Mucosa of descending colon (tissue), 3 donors: ENCODE data around the gene PRKCE. TPM values are rescaled to one million over a fixed set of nuclear protein-coding genes. Genes with fewer than 3 reads are reported as not detected.

Experiments used
- ATAC-seq: fragments of 200-7000 bp; cut with Tn5 transposase; one replicate; pipeline ENCODE4 v1.9.1; 2020; ENCODE audit warnings: mild to moderate bottlenecking, moderate library complexity
- DNase-seq, 3 donors: peaks; one replicate each; pipeline ENCODE4 v3.0.0-alpha.2; 2020
- H3K36me3 ChIP-seq: fragments of 200-600 bp; one replicate; pipeline ENCODE4 v1.8.0; 2021; ENCODE audit warnings: low read depth, mild to moderate bottlenecking
- H3K4me1 ChIP-seq: fragments of 200-600 bp; one replicate; pipeline ENCODE4 v1.8.0; 2021; ENCODE audit warnings: low read depth, mild to moderate bottlenecking
- H3K4me3 ChIP-seq: fragments of 200-600 bp; one replicate; pipeline ENCODE4 v1.8.0; 2021; ENCODE audit warnings: mild to moderate bottlenecking
- H3K9me3 ChIP-seq: fragments of 200-600 bp; one replicate; pipeline ENCODE4 v1.8.0; 2021; ENCODE audit warnings: mild to moderate bottlenecking
- CTCF ChIP-seq: fragments of 200-600 bp; IDR thresholded peaks from one replicate; pipeline ENCODE4 v1.8.0; 2022; ENCODE audit warnings: antibody characterized with exemption, mild to moderate bottlenecking
- intact Hi-C, 2 donors: fragments of 100-400 bp; cut with DNase I in 1 of 2; cut with micrococcal nuclease in 1 of 2; formaldehyde crosslinking; loops; one replicate each; pipeline versions ENCODE4 v1.11.0 to v1.11.1; 2022; cut with DNase I, micrococcal nuclease
- total RNA-seq, 3 donors: library from RNA; stranded (reverse); fragmentation: NEBNext Ultra II Directional in 2 of 3; extraction: Animal tissue kit (Norgen Biotek cat#: 25700) in 2 of 3; gene quantifications; one replicate each; pipeline versions ENCODE4 v1.2.1 to v1.2.4, GENCODE V29; 2021 to 2023
- donor health status: DM: no; HTN: no; CAD: no; lungs with moderate emphysema.
- donor health status: DM: no; HTN: no; CAD: no.
- donor health status: DM: no; HTN: yes; CAD: no.

Gene PRKCE
- total RNA-seq, 3 donors from 2014 or later: 24.5 to 52.0 (median 32.7) TPM

DNA sequence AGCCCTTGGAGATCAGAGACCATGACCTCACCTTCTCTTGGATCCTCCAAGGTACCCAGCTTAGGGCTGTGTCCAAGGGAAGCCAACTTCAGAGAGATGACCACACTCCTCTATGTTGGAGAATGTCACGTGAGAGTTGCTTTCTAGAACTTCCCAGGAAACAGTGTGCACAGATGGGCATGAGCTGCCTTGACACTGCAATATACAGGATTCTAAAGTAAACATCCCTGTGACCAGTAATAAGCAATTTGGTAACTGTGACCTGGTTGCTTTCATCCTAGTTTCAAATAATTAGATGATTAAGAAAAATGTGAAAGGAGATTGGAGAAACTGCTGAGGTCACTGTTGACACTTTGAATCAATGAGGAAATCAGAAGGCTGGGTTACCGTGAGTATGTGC, 464.7 kb downstream of the PRKCE start:
- intact Hi-C loops: no loop called here

DNA sequence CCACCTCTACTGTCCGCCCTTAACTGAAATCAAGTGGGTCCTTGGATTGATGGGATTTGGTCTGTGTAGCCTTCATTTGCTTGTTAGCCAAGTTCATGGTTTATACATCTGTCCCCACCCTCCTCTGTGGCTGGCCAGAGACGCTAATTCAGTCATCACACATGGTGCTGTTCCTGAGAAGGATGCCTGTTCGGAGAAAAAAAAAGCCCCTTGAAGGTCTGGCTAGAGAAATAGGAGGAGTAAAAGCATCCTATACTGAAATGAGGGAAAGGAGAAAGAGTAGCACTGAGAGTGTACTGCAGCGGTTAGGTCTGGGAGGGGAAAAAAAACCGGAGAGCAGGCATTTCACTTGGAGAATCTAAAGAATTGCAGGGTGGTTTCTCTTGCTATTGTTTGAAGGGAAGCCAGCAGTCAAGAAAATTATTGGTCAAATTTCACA, 465.1 kb downstream of the PRKCE start:
- peaks cover 32% of the 10 kb centered on the region for H3K4me1 ChIP-seq
- H3K9me3 ChIP-seq: no peaks in the 10 kb centered on the region
- TF ChIP-seq CTCF: no peak
- ATAC-seq (no peak), DNase-seq (no peak)
- H3K36me3 ChIP-seq: no peaks in the 10 kb centered on the region
- H3K4me3 ChIP-seq: no peak overlapping the region
- intact Hi-C loops: no loop called here

More for the DNA sequence above, 464.7 kb downstream of the PRKCE start:
- H3K4me1 ChIP-seq: peaks cover 31% of the 10 kb centered on the region
- DNase-seq (no peak), ATAC-seq (peak; percentile 7)
- H3K36me3 ChIP-seq: no peaks in the 10 kb centered on the region
- no peak overlapping the region for H3K4me3 ChIP-seq
- TF ChIP-seq CTCF: no peak
- no peaks in the 10 kb centered on the region for H3K9me3 ChIP-seq

GRCh38 chr2:46117379-46117778, 465.9 kb downstream of the PRKCE start:
- peak; percentile 55 for ATAC-seq
- H3K36me3 ChIP-seq: no peaks in the 10 kb centered on the region
- no peak overlapping the region for H3K4me3 ChIP-seq
- DNase-seq: no peak
- H3K9me3 ChIP-seq: no peaks in the 10 kb centered on the region
- peaks cover 40% of the 10 kb centered on the region for H3K4me1 ChIP-seq
- intact Hi-C loops: no loop called here
- TF ChIP-seq CTCF: no peak

- TF ChIP-seq CTCF: no peak
- no peaks in the 10 kb centered on the region for H3K36me3 ChIP-seq
- ATAC-seq (no peak), DNase-seq (no peak)
- intact Hi-C loops: no loop called here
- no peaks in the 10 kb centered on the region for H3K9me3 ChIP-seq
- H3K4me1 ChIP-seq: peaks cover 45% of the 10 kb centered on the region
- H3K4me3 ChIP-seq: no peak overlapping the region
These were observed 466.5 kb downstream of the PRKCE start for GRCh38 chr2:46117994-46118393.

DNA sequence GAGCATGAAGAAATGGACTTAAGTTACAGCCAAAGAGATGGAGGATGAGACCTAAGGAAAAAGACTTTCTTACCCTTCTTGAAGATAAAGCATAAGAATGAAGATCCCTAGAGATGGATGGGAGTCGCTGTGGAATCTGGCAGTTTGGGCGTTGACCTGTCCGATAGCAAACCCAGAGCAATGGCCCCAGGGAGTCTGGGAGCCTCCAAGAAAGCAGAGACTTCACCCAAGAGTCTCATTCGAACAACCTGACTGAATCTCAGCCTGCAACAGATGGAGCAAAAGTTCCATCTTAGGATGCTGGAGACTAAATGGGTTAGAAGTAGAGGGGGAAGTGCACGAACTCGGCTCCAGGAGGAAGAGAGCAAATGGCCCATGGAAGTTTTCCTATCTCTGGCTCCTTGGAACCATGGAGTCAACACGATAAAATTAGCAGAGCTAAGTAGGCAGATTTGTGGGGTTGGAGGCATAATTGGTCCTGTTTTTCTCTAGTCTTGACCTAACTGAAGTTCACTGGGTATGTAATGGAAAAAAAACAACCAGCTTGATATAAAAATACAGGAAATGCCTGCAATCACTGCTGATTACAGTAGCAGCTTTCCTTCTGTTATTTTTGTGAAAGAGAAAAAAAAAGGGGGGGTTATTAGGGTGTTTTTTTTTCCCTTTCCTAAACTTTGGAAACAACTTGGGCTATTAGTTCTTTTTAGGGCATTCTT, 467.3 kb downstream of the PRKCE start:
- Histone ChIP-seq H3K4me3 (no peak overlapping the region), H3K36me3 (no peaks in the 10 kb centered on the region), H3K4me1 (peaks cover 45% of the 10 kb centered on the region), H3K9me3 (no peaks in the 10 kb centered on the region)
- TF ChIP-seq CTCF: no peak
- intact Hi-C loops: no loop called here
- DNase-seq: no peak
- ATAC-seq: no peak
